ENCODE measurements around the gene MYO3A. TPM values are rescaled to one million over a fixed set of nuclear protein-coding genes. Genes with fewer than 3 reads are reported as not detected.
"Not testable (repeated sequence)": the region's sequence is repeated elsewhere in the genome, so short reads cannot be mapped to it uniquely, and the experiment has no call there.

The MYO3A gene
- total RNA-seq, 2 donors from 2014 or later = not detected

GRCh38 chr10:26000971-26001370 lies 66.9 kb downstream of the MYO3A start:
- no peak for ATAC-seq
- no peak for DNase-seq (ENCODE audit: low spot score)
- Mint-ChIP-seq H3K4me1 (ENCODE audit: low read depth in 2 of 2) (no peaks in the 10 kb centered on the region), H3K27me3 (peaks cover 0 to 15% of the 10 kb centered on the region in 2 donors), H3K27ac (no peak overlapping the region), H3K9me3 (peaks cover 4% of the 10 kb centered on the region), H3K4me3 (no peak overlapping the region), H3K36me3 (no peaks in the 10 kb centered on the region)

GRCh38 chr10:26002466-26002865 lies 68.4 kb downstream of the MYO3A start:
- not testable (repeated sequence) for H3K4me1 Mint-ChIP-seq (ENCODE audit: low read depth in 2 of 2); H3K36me3 Mint-ChIP-seq; DNase-seq (ENCODE audit: low spot score); ATAC-seq; H3K27ac Mint-ChIP-seq; H3K9me3 Mint-ChIP-seq; H3K4me3 Mint-ChIP-seq
- peaks cover 0 to 15% of the 10 kb centered on the region in 2 donors for H3K27me3 Mint-ChIP-seq

- no peak for ATAC-seq
- Mint-ChIP-seq H3K4me1 (ENCODE audit: low read depth in 2 of 2) (no peaks in the 10 kb centered on the region), H3K36me3 (no peaks in the 10 kb centered on the region), H3K4me3 (no peak overlapping the region), H3K27me3 (no peaks in the 10 kb centered on the region), H3K9me3 (peaks cover 9% of the 10 kb centered on the region), H3K27ac (no peak overlapping the region)
- no peak for DNase-seq (ENCODE audit: low spot score)
These were observed 81.1 kb downstream of the MYO3A start for GRCh38 chr10:26015092-26015491.

- H3K27ac Mint-ChIP-seq = no peak overlapping the region
- H3K9me3 Mint-ChIP-seq = peaks cover 3% of the 10 kb centered on the region
- ATAC-seq (no peak), DNase-seq (ENCODE audit: low spot score) (no peak)
- no peaks in the 10 kb centered on the region for H3K36me3 Mint-ChIP-seq
- no peaks in the 10 kb centered on the region for H3K4me1 Mint-ChIP-seq (ENCODE audit: low read depth in 2 of 2)
- peaks cover 0 to 6% of the 10 kb centered on the region in 2 donors for H3K27me3 Mint-ChIP-seq
- H3K4me3 Mint-ChIP-seq = no peak overlapping the region
These were observed 88.8 kb downstream of the MYO3A start for GRCh38 chr10:26022831-26023230.

GRCh38 chr10:26024303-26024702 lies 90.3 kb downstream of the MYO3A start:
- Mint-ChIP-seq H3K36me3 (no peaks in the 10 kb centered on the region), H3K27ac (no peak overlapping the region), H3K27me3 (peaks cover 0 to 6% of the 10 kb centered on the region in 2 donors), H3K4me1 (ENCODE audit: low read depth in 2 of 2) (no peaks in the 10 kb centered on the region), H3K4me3 (no peak overlapping the region), H3K9me3 (peaks cover 3% of the 10 kb centered on the region)
- DNase-seq (ENCODE audit: low spot score) (no peak), ATAC-seq (no peak)

- Mint-ChIP-seq H3K4me3 (no peak overlapping the region), H3K4me1 (ENCODE audit: low read depth in 2 of 2) (no peaks in the 10 kb centered on the region), H3K9me3 (peaks cover 3% of the 10 kb centered on the region), H3K36me3 (no peaks in the 10 kb centered on the region), H3K27me3 (peaks cover 0 to 6% of the 10 kb centered on the region in 2 donors), H3K27ac (no peak overlapping the region)
- DNase-seq (ENCODE audit: low spot score) (no peak), ATAC-seq (no peak)
These were observed 91.5 kb downstream of the MYO3A start for GRCh38 chr10:26025523-26025922.

- no peak overlapping the region for H3K4me3 Mint-ChIP-seq
- no peak for DNase-seq (ENCODE audit: low spot score)
- H3K9me3 Mint-ChIP-seq = peaks cover 8% of the 10 kb centered on the region
- H3K27ac Mint-ChIP-seq = no peak overlapping the region
- H3K36me3 Mint-ChIP-seq = no peaks in the 10 kb centered on the region
- H3K27me3 Mint-ChIP-seq = peaks cover 0 to 6% of the 10 kb centered on the region in 2 donors
- no peaks in the 10 kb centered on the region for H3K4me1 Mint-ChIP-seq (ENCODE audit: low read depth in 2 of 2)
- no peak for ATAC-seq
These were observed 95.8 kb downstream of the MYO3A start for GRCh38 chr10:26029858-26030257.

- Mint-ChIP-seq H3K36me3 (no peaks in the 10 kb centered on the region), H3K27ac (no peak overlapping the region)
- no peak for ATAC-seq
These were observed 97.3 kb downstream of the MYO3A start for GRCh38 chr10:26031300-26031699.

GRCh38 chr10:26043469-26043868 lies 109.4 kb downstream of the MYO3A start:
- DNase-seq (ENCODE audit: low spot score) = no peak
- H3K27ac Mint-ChIP-seq = no peak overlapping the region
- ATAC-seq = no peak
- peaks cover 8% of the 10 kb centered on the region for H3K9me3 Mint-ChIP-seq
- no peaks in the 10 kb centered on the region for H3K27me3 Mint-ChIP-seq
- H3K4me1 Mint-ChIP-seq (ENCODE audit: low read depth in 2 of 2) = no peaks in the 10 kb centered on the region
- no peaks in the 10 kb centered on the region for H3K36me3 Mint-ChIP-seq
- no peak overlapping the region for H3K4me3 Mint-ChIP-seq

More at GRCh38 chr10:26031300-26031699, 97.3 kb downstream of the MYO3A start:
- DNase-seq (ENCODE audit: low spot score) = no peak
- no peaks in the 10 kb centered on the region for H3K27me3 Mint-ChIP-seq
- H3K4me1 Mint-ChIP-seq (ENCODE audit: low read depth in 2 of 2) = no peaks in the 10 kb centered on the region
- no peak overlapping the region for H3K4me3 Mint-ChIP-seq
- peaks cover 5% of the 10 kb centered on the region for H3K9me3 Mint-ChIP-seq

- ATAC-seq (no peak), DNase-seq (ENCODE audit: low spot score) (no peak)
- no peaks in the 10 kb centered on the region for H3K36me3 Mint-ChIP-seq
- no peak overlapping the region for H3K27ac Mint-ChIP-seq
- peaks cover 8% of the 10 kb centered on the region for H3K9me3 Mint-ChIP-seq
- H3K27me3 Mint-ChIP-seq = peaks cover 0 to 4% of the 10 kb centered on the region in 2 donors
- no peak overlapping the region for H3K4me3 Mint-ChIP-seq
- no peaks in the 10 kb centered on the region for H3K4me1 Mint-ChIP-seq (ENCODE audit: low read depth in 2 of 2)
These were observed 110.2 kb downstream of the MYO3A start for GRCh38 chr10:26044141-26044749.

- no peaks in the 10 kb centered on the region for H3K36me3 Mint-ChIP-seq
- H3K4me1 Mint-ChIP-seq (ENCODE audit: low read depth in 2 of 2) = no peaks in the 10 kb centered on the region
- no peak for ATAC-seq
- H3K4me3 Mint-ChIP-seq = no peak overlapping the region
- no peak overlapping the region for H3K27ac Mint-ChIP-seq
- no peak for DNase-seq (ENCODE audit: low spot score)
- peaks cover 0 to 6% of the 10 kb centered on the region in 2 donors for H3K27me3 Mint-ChIP-seq
- H3K9me3 Mint-ChIP-seq = peaks cover 8% of the 10 kb centered on the region
These were observed 112.2 kb downstream of the MYO3A start for GRCh38 chr10:26046073-26046700.

GRCh38 chr10:26048756-26049155 lies 114.7 kb downstream of the MYO3A start:
- H3K4me3 Mint-ChIP-seq = no peak overlapping the region
- peaks cover 0 to 6% of the 10 kb centered on the region in 2 donors for H3K27me3 Mint-ChIP-seq
- DNase-seq (ENCODE audit: low spot score) (no peak), ATAC-seq (no peak)
- no peaks in the 10 kb centered on the region for H3K36me3 Mint-ChIP-seq
- H3K4me1 Mint-ChIP-seq (ENCODE audit: low read depth in 2 of 2) = no peaks in the 10 kb centered on the region
- no peak overlapping the region for H3K27ac Mint-ChIP-seq
- H3K9me3 Mint-ChIP-seq = peaks cover 3% of the 10 kb centered on the region

- Mint-ChIP-seq H3K36me3 (no peaks in the 10 kb centered on the region), H3K9me3 (peaks cover 5% of the 10 kb centered on the region), H3K4me1 (ENCODE audit: low read depth in 2 of 2) (no peaks in the 10 kb centered on the region), H3K27me3 (peaks cover 0 to 12% of the 10 kb centered on the region in 2 donors), H3K27ac (no peak overlapping the region), H3K4me3 (no peak overlapping the region)
- no peak for ATAC-seq
- no peak for DNase-seq (ENCODE audit: low spot score)
These were observed 118.3 kb downstream of the MYO3A start for GRCh38 chr10:26052326-26052725.

GRCh38 chr10:26057466-26057865 lies 123.4 kb downstream of the MYO3A start:
- Mint-ChIP-seq H3K36me3 (no peaks in the 10 kb centered on the region), H3K4me3 (no peak overlapping the region), H3K27me3 (peaks cover 0 to 6% of the 10 kb centered on the region in 2 donors), H3K4me1 (ENCODE audit: low read depth in 2 of 2) (no peaks in the 10 kb centered on the region), H3K27ac (no peak overlapping the region), H3K9me3 (peaks cover 5% of the 10 kb centered on the region)
- ATAC-seq = no peak
- DNase-seq (ENCODE audit: low spot score) = no peak

Data from natural killer cell treated with Interleukin-12 subunit alpha and Interleukin-12 subunit beta and Interleukin-15 and Interleukin-18, amount 100 ng/mL, for 72 hours (primary cell).